KMS-11 (cell line): ENCODE results near the gene PHACTR3.

Experiments
- H2AFZ ChIP-seq: fragments of 200-600 bp; sonication (generic); 2 replicates; pipeline ENCODE4 v1.6.1; 2016; ENCODE audit warnings: antibody characterized with exemption, mixed run types, low read depth
- H3K27ac ChIP-seq: fragments of 200-600 bp; sonication (generic); 2 replicates; pipeline ENCODE4 v1.6.1; 2016; ENCODE audit warnings: mild to moderate bottlenecking, mixed run types
- H3K27me3 ChIP-seq: fragments of 200-600 bp; sonication (generic); 2 replicates; pipeline ENCODE4 v1.6.1; 2017; ENCODE audit warnings: mild to moderate bottlenecking, low read depth, mixed run types, moderate library complexity; ENCODE audit not compliant: insufficient read depth
- H3K36me3 ChIP-seq: fragments of 200-600 bp; sonication (generic); 2 replicates; pipeline ENCODE4 v1.6.1; 2017; ENCODE audit warnings: mild to moderate bottlenecking, mixed run types; ENCODE audit not compliant: insufficient read depth
- H3K4me1 ChIP-seq: fragments of 200-600 bp; sonication (generic); 2 replicates; pipeline ENCODE4 v1.6.1; 2016; ENCODE audit warnings: mild to moderate bottlenecking, low read depth, mixed run types; ENCODE audit not compliant: poor library complexity, severe bottlenecking
- H3K4me2 ChIP-seq: fragments of 200-600 bp; sonication (generic); 2 replicates; pipeline ENCODE4 v1.7.0; 2016; ENCODE audit warnings: mild to moderate bottlenecking, mixed run types
- H3K4me3 ChIP-seq: fragments of 200-600 bp; sonication (generic); IDR thresholded peaks from 2 replicates; pipeline ENCODE4 v1.6.1; 2017; ENCODE audit warnings: low read depth, low read length, mixed read lengths; ENCODE audit not compliant: insufficient read depth
- H3K79me2 ChIP-seq: fragments of 200-600 bp; sonication (generic); 2 replicates; pipeline ENCODE4 v1.6.1; 2016; ENCODE audit warnings: low read depth, mixed run types; ENCODE audit not compliant: insufficient read depth
- H3K9ac ChIP-seq: fragments of 200-600 bp; sonication (generic); 2 replicates; pipeline ENCODE4 v1.6.1; 2016; ENCODE audit warnings: mild to moderate bottlenecking, mixed run types
- H4K20me1 ChIP-seq: fragments of 200-600 bp; sonication (generic); 2 replicates; pipeline ENCODE4 v1.6.1; 2016; ENCODE audit warnings: mild to moderate bottlenecking, mixed run types; ENCODE audit not compliant: insufficient read depth
- TF ChIP-seq, protein P1 (sequence below): fragments of 200-600 bp; sonication (generic); conservative IDR thresholded peaks from 2 replicates; pipeline ENCODE4 v1.6.1; 2017; ENCODE audit warnings: low read depth, mild to moderate bottlenecking, antibody characterized with exemption, low read length, moderate library complexity, mixed read lengths

Gene PHACTR3

GRCh38 chr20:59665656-59666555 is 61.6 kb downstream of the PHACTR3 start:
- TF ChIP-seq, protein P1, sequence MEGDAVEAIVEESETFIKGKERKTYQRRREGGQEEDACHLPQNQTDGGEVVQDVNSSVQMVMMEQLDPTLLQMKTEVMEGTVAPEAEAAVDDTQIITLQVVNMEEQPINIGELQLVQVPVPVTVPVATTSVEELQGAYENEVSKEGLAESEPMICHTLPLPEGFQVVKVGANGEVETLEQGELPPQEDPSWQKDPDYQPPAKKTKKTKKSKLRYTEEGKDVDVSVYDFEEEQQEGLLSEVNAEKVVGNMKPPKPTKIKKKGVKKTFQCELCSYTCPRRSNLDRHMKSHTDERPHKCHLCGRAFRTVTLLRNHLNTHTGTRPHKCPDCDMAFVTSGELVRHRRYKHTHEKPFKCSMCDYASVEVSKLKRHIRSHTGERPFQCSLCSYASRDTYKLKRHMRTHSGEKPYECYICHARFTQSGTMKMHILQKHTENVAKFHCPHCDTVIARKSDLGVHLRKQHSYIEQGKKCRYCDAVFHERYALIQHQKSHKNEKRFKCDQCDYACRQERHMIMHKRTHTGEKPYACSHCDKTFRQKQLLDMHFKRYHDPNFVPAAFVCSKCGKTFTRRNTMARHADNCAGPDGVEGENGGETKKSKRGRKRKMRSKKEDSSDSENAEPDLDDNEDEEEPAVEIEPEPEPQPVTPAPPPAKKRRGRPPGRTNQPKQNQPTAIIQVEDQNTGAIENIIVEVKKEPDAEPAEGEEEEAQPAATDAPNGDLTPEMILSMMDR: no peak
- Histone ChIP-seq H3K4me3 (no peak overlapping the region), H3K9ac (no peak overlapping the region), H3K4me1 (no peaks in the 10 kb centered on the region), H3K27me3 (no peaks in the 10 kb centered on the region; the same call in 1 of the 2 replicates), H3K36me3 (no peaks in the 10 kb centered on the region), H3K27ac (no peak overlapping the region), H3K79me2 (no peaks in the 10 kb centered on the region), H4K20me1 (no peaks in the 10 kb centered on the region), H3K4me2 (no peak overlapping the region), H2AFZ (no peak overlapping the region)

- Histone ChIP-seq H3K4me2 (no peak overlapping the region), H4K20me1 (no peaks in the 10 kb centered on the region), H3K4me3 (no peak overlapping the region), H3K36me3 (no peaks in the 10 kb centered on the region), H3K9ac (no peak overlapping the region), H3K27ac (no peak overlapping the region), H3K4me1 (no peaks in the 10 kb centered on the region), H2AFZ (no peak overlapping the region), H3K79me2 (no peaks in the 10 kb centered on the region), H3K27me3 (no peaks in the 10 kb centered on the region; the same call in 1 of the 2 replicates)
- TF ChIP-seq, protein P1: no peak
These were observed 62.2 kb downstream of the PHACTR3 start for GRCh38 chr20:59666586-59666985.

- no peaks in the 10 kb centered on the region for H4K20me1 ChIP-seq
- TF ChIP-seq, protein P1: no peak
- no peaks in the 10 kb centered on the region for H3K36me3 ChIP-seq
- H3K79me2 ChIP-seq: no peaks in the 10 kb centered on the region
- no peak overlapping the region for H3K4me2 ChIP-seq
- no peaks in the 10 kb centered on the region; the same call in 1 of the 2 replicates for H3K27me3 ChIP-seq
- no peak overlapping the region for H3K4me3 ChIP-seq
- H2AFZ ChIP-seq: no peak overlapping the region
- no peaks in the 10 kb centered on the region for H3K4me1 ChIP-seq
- no peak overlapping the region for H3K27ac ChIP-seq
- no peak overlapping the region for H3K9ac ChIP-seq
These were observed 62.8 kb downstream of the PHACTR3 start for GRCh38 chr20:59667131-59667530.

DNA sequence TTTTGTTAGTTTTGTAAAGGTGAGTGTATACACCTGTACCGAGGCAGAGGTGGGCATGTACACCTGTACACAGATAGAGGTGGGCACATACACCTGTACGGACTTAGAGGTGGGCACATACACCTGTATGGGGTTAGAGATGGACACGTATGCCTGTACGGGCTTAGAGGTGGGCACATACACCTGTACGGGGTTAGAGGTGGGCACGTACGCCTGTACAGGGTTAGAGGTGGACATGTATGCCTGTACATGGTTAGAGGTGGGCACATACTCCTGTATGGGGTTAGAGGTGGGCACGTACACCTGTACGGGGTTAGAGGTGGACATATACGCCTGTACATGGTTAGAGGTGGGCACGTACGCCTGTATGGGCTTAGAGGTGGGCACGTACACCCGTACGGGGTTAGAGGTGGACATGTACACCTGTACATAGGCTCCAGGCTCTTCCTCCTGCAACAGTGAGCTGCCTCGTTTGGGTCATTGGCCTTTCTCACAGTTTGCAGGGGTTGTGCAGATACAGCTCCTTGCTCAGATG is 63.7 kb downstream of the PHACTR3 start:
- Histone ChIP-seq H4K20me1 (no peaks in the 10 kb centered on the region), H3K4me2 (no peak overlapping the region), H3K9ac (no peak overlapping the region), H3K27ac (no peak overlapping the region), H3K4me3 (no peak overlapping the region), H3K36me3 (no peaks in the 10 kb centered on the region), H2AFZ (no peak overlapping the region), H3K79me2 (no peaks in the 10 kb centered on the region), H3K4me1 (no peaks in the 10 kb centered on the region), H3K27me3 (no peaks in the 10 kb centered on the region; the same call in 1 of the 2 replicates)
- TF ChIP-seq, protein P1: no peak
